Left ventricle myocardium superior (tissue), 1 donor: Measurements from ENCODE around the gene NR2F2. TPM values are rescaled to one million over a fixed set of nuclear protein-coding genes. Genes with fewer than 3 reads are reported as not detected.

Source experiments
- ATAC-seq: fragments of 200-7000 bp; cut with Tn5 transposase; one replicate; pipeline ENCODE4 v1.9.1; 2020; ENCODE audit warnings: mild to moderate bottlenecking, moderate library complexity
- DNase-seq: peaks from one replicate; pipeline ENCODE4 v3.0.0-alpha.2; 2020
- intact Hi-C: fragments of 100-400 bp; cut with micrococcal nuclease; formaldehyde crosslinking; loops from one replicate; pipeline ENCODE4 v1.11.0; 2022
- total RNA-seq: library from RNA; stranded (reverse); fragmentation: NEBNext Ultra II Directional; extraction: Animal tissue kit (Norgen Biotek cat#: 25700); gene quantifications from one replicate; pipeline ENCODE4 v1.2.1, GENCODE V29; 2021
- donor health status: DM: no; HTN: yes; CAD: no; lungs with severe emphysema.

NR2F2 gene
- total RNA-seq, 1 donor from 2014 or later, result 18.0 TPM

- intact Hi-C loops, result loop anchor here (5.0 kb wide), 1 partner anchor 1092 kb away; no protein-coding TSS in a partner anchor
- no peak for DNase-seq
- no peak for ATAC-seq
These were observed 18.7 kb downstream of the NR2F2 start for GRCh38 chr15:96349034-96349856.

- ATAC-seq (no peak), DNase-seq (no peak)
These were observed 19.6 kb downstream of the NR2F2 start for GRCh38 chr15:96349857-96350720.

GRCh38 chr15:96350934-96351724 lies 20.6 kb downstream of the NR2F2 start:
- intact Hi-C loops, result no loop called here
- DNase-seq (no peak), ATAC-seq (no peak)

More at GRCh38 chr15:96349857-96350720, 19.6 kb downstream of the NR2F2 start:
- intact Hi-C loops, result loop anchor here (5.0 kb wide), 1 partner anchor 1093 kb away; no protein-coding TSS in a partner anchor

GRCh38 chr15:96351761-96352603 lies 21.5 kb downstream of the NR2F2 start:
- DNase-seq (no peak), ATAC-seq (peak; percentile 3)
- intact Hi-C loops, result no loop called here

- ATAC-seq (no peak), DNase-seq (no peak)
- intact Hi-C loops, result no loop called here
These were observed 22.3 kb downstream of the NR2F2 start for GRCh38 chr15:96352604-96353405.

GRCh38 chr15:96353416-96353929 lies 23.0 kb downstream of the NR2F2 start:
- DNase-seq, result no peak
- ATAC-seq, result no peak
- intact Hi-C loops, result no loop called here

- ATAC-seq (peak; percentile 74), DNase-seq (peak; percentile 81)
- intact Hi-C loops, result no loop called here
These were observed 23.6 kb downstream of the NR2F2 start for GRCh38 chr15:96353930-96354730.

- ATAC-seq, result peak; percentile 58
- no peak for DNase-seq
- intact Hi-C loops, result no loop called here
These were observed 24.4 kb downstream of the NR2F2 start for GRCh38 chr15:96354731-96355567.

- ATAC-seq (no peak), DNase-seq (no peak)
- intact Hi-C loops, result no loop called here
These were observed 25.2 kb downstream of the NR2F2 start for GRCh38 chr15:96355568-96356187.

GRCh38 chr15:96356494-96357455 lies 26.3 kb downstream of the NR2F2 start:
- ATAC-seq, result peak; percentile 68
- intact Hi-C loops, result no loop called here
- DNase-seq, result peak; percentile 89

GRCh38 chr15:96358001-96358801 lies 27.7 kb downstream of the NR2F2 start:
- no peak for DNase-seq
- ATAC-seq, result no peak
- intact Hi-C loops, result no loop called here

- intact Hi-C loops, result no loop called here
- ATAC-seq (no peak), DNase-seq (no peak)
These were observed 28.5 kb downstream of the NR2F2 start for GRCh38 chr15:96358821-96359615.
